Head of caudate nucleus (tissue), 42 donors: Measurements from ENCODE around the gene CYRIA.

ENCODE experiments used
- DNase-seq, 42 donors: peaks; one replicate each; pipeline versions ENCODE4 v3.0.0 to v3.0.0-alpha.2; 2020 to 2021; ENCODE audit warnings: mixed read lengths in 7 of 42
- intact Hi-C: fragments of 100-400 bp; cut with DNase I; formaldehyde crosslinking; loops from one replicate; pipeline ENCODE4 v1.15.0; 2022

The CYRIA gene

GRCh38 chr2:16675781-16676180 lies 10.1 kb upstream of the CYRIA start:
- DNase-seq: no peak
- intact Hi-C loops: no loop called here

- no peak for DNase-seq
- intact Hi-C loops: no loop called here
Measured at GRCh38 chr2:16674154-16674553, 8.5 kb upstream of the CYRIA start.

- intact Hi-C loops: no loop called here
- DNase-seq: no peak
Measured at GRCh38 chr2:16671760-16672159, 6.1 kb upstream of the CYRIA start.

- no peak for DNase-seq
- intact Hi-C loops: no loop called here
Measured at GRCh38 chr2:16669388-16669787, 3.8 kb upstream of the CYRIA start.

- no peak for DNase-seq
- intact Hi-C loops: no loop called here
Measured at GRCh38 chr2:16666449-16666801, 791 bp upstream of the CYRIA start.

GRCh38 chr2:16664809-16665747 lies 556 bp downstream of the CYRIA start:
- peak in 6 of 42 donors; percentile 37 to 59 (median 40) for DNase-seq
- intact Hi-C loops: loop anchor here (5.0 kb wide), 1 partner anchor 48 kb away; no protein-coding TSS in a partner anchor

- intact Hi-C loops: loop anchor here (5.0 kb wide), 1 partner anchor 47 kb away; no protein-coding TSS in a partner anchor
- DNase-seq: peak in 41 of 42 donors; percentile 42 to 92 (median 72)
Measured at GRCh38 chr2:16664052-16664731, 1.4 kb downstream of the CYRIA start.

GRCh38 chr2:16663121-16663905 lies 2.3 kb downstream of the CYRIA start:
- no peak for DNase-seq
- intact Hi-C loops: loop anchor here (5.0 kb wide), 1 partner anchor 46 kb away; no protein-coding TSS in a partner anchor

GRCh38 chr2:16661936-16662839 lies 3.4 kb downstream of the CYRIA start:
- intact Hi-C loops: loop anchor here (5.0 kb wide), 1 partner anchor 45 kb away; no protein-coding TSS in a partner anchor
- DNase-seq: peak in 12 of 42 donors; percentile 39 to 83 (median 62)

- intact Hi-C loops: loop anchor here (5.0 kb wide), 1 partner anchor 44 kb away; no protein-coding TSS in a partner anchor
- no peak for DNase-seq
Measured at GRCh38 chr2:16661526-16661925, 4.1 kb downstream of the CYRIA start.

GRCh38 chr2:16660556-16660955 lies 5.1 kb downstream of the CYRIA start:
- DNase-seq: no peak
- intact Hi-C loops: loop anchor here (5.0 kb wide), 1 partner anchor 43 kb away; no protein-coding TSS in a partner anchor

GRCh38 chr2:16660114-16660513 lies 5.5 kb downstream of the CYRIA start:
- intact Hi-C loops: loop anchor here (5.0 kb wide), 1 partner anchor 43 kb away; no protein-coding TSS in a partner anchor
- no peak for DNase-seq

GRCh38 chr2:16658076-16658739 lies 7.4 kb downstream of the CYRIA start:
- no peak for DNase-seq
- intact Hi-C loops: no loop called here

- DNase-seq: no peak
- intact Hi-C loops: no loop called here
Measured at GRCh38 chr2:16657671-16658070, 8.0 kb downstream of the CYRIA start.

GRCh38 chr2:16656784-16657391 lies 8.7 kb downstream of the CYRIA start:
- peak in 24 of 42 donors; percentile 34 to 80 (median 64) for DNase-seq
- intact Hi-C loops: no loop called here

GRCh38 chr2:16655905-16656642 lies 9.6 kb downstream of the CYRIA start:
- DNase-seq: peak in 1 of 42 donors; percentile 2
- intact Hi-C loops: no loop called here
